ENCODE results near the gene CCR5AS.
"Not testable (repeated sequence)": the region's sequence is repeated elsewhere in the genome, so short reads cannot be mapped to it uniquely, and the experiment has no call there.

Gene CCR5AS

DNA sequence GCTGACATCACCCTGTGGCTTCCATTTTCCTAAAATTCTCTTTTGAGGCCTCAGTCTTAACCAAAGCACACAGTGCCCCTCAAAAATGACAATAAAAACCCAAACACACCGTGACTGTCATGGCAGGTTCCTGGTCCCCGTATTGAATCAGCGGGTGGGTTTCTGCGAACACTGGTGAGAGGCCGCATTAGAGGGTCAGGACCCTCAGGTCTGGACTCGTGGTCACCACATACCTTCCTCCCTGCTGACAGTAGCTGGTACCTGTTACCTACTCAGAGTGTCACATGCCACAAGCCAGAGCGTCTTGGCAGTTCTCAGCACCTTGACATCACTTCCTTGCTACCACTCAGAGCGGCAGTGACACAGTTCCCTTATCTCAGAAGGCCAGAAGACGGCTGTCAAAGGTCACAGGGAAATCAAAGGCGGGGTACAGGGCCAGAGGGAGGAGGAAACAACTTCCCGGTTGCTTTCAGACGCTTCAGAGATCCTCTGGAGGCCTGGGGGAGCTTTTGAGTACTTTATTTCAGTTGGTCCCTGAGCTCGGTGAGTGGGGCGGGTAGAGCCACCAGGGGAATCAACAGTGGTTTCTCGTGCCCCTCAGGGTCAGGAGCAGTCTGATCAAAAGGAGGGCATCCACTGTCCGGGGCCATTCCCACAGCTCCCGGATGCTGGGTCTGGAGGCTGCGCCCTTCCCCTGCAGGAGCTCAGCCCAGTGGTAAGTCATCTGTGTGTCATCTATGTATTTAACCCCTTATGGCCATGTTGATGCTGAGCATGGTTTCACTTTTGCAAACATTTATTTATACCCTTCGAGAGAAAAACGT lies at the start of gene CCR5AS, which contains the start of gene CCRL2:
TSS of gene CCR5AS (minus strand) at position 279 of the 824 bp plus-strand sequence.
TSS of gene CCRL2 (plus strand) at position 472 of the 824 bp plus-strand sequence. CDS start 821 bp downstream, outside the sequence.
- no peak for DNase-seq (ENCODE audit: low read depth, low spot score)
- H3K27ac ChIP-seq = no peak within 1 kb of the TSS

- no peak overlapping the region for H3K27ac ChIP-seq
- no peak for DNase-seq (ENCODE audit: low read depth, low spot score)
Measured at GRCh38 chr3:46456118-46456517, 49.3 kb upstream of the CCR5AS start.

- H3K27ac ChIP-seq = no peak overlapping the region
- DNase-seq (ENCODE audit: low read depth, low spot score) = no peak
Measured at GRCh38 chr3:46455231-46456115, 48.6 kb upstream of the CCR5AS start.

- no peak overlapping the region for H3K27ac ChIP-seq
- DNase-seq (ENCODE audit: low read depth, low spot score) = no peak
Measured at GRCh38 chr3:46454606-46455005, 47.7 kb upstream of the CCR5AS start.

- no peak overlapping the region for H3K27ac ChIP-seq
- DNase-seq (ENCODE audit: low read depth, low spot score) = no peak
Measured at GRCh38 chr3:46454209-46454595, 47.3 kb upstream of the CCR5AS start.

- DNase-seq (ENCODE audit: low read depth, low spot score) = no peak
- H3K27ac ChIP-seq = no peak overlapping the region
Measured at GRCh38 chr3:46453526-46454208, 46.8 kb upstream of the CCR5AS start.

- DNase-seq (ENCODE audit: low read depth, low spot score) = no peak
- H3K27ac ChIP-seq = no peak overlapping the region
Measured at GRCh38 chr3:46449755-46450552, 43.1 kb upstream of the CCR5AS start.

DNA sequence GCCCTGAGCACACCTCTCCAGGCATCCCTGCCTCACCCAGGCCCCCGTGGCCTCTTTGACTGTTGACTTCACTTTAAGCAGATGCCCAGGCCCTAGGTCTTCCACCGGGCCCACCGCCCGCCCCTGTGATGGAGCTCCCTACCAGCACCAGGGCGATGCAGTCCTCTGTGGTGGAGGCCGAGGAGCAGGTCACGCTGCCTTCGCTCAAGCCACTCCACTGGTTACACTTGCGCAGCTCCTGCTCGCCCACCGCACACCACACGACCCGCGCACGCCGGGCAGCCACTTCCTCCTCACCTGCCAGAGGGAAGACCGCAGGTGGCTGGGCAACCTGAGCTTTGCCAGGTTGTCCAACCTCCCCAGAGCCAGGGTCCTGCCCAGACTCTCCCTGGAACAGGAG lies 41.9 kb upstream of the CCR5AS start:
- H3K27ac ChIP-seq = no peak overlapping the region
- no peak for DNase-seq (ENCODE audit: low read depth, low spot score)

DNA sequence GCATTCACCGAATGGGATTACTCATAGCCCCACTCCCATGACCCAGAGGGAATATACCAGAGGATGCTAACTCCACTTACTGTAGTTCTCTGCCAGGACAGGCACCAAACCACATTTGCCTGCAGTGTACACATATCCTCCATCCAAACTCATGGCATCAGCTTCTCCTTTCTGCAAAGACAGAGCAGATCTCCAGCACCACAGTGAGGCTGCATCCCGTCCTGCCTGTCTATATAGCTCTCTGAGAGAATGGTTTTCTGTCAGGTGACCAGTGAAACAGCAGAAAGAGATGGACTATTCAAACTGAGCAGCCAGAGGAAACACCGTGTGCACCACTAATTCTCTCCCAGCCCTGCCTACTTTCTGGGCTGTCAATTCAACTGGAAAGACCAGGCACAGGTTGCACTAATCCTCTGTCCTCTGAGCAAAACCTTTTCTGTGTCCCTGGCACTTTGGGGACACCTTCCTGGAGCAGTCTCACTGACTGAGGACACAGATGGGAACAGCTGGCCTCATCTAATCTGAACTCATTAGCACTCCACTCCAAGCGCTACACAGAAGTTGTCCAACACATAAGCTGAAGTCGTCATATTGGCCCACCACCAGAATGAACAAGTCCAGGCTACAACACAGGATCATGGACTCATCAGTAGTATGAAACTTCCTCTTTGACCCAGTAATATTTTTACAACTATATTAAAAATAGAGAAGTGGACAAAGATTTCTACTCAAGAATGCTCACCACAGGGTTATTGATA lies 40.5 kb upstream of the CCR5AS start:
- no peak overlapping the region for H3K27ac ChIP-seq
- DNase-seq (ENCODE audit: low read depth, low spot score) = no peak

GRCh38 chr3:46442576-46443530 lies 36.0 kb upstream of the CCR5AS start:
- no peak for DNase-seq (ENCODE audit: low read depth, low spot score)
- no peak overlapping the region for H3K27ac ChIP-seq

GRCh38 chr3:46440531-46441294 lies 33.8 kb upstream of the CCR5AS start:
- no peak overlapping the region for H3K27ac ChIP-seq
- DNase-seq (ENCODE audit: low read depth, low spot score) = no peak

DNA sequence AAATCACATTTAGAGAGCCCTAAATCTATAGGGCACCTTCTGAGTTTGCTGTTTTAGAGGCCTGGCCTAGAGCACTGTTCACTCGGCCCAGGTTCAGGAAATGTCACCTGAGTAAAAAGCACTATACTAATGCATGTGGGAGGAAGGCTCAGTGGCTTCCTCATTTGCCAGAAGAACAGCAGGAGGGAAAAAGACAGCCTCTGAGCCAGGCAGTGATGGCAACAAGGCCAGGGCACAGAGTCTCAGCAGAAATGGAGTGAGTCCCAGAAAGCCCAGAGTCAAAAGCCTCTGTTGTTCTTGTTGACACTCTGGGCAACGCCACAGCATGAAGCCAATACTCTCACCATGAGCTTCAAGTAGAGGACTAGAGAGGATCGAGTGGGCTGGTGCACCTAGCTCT lies 32.0 kb upstream of the CCR5AS start:
- no peak overlapping the region for H3K27ac ChIP-seq
- no peak for DNase-seq (ENCODE audit: low read depth, low spot score)

DNA sequence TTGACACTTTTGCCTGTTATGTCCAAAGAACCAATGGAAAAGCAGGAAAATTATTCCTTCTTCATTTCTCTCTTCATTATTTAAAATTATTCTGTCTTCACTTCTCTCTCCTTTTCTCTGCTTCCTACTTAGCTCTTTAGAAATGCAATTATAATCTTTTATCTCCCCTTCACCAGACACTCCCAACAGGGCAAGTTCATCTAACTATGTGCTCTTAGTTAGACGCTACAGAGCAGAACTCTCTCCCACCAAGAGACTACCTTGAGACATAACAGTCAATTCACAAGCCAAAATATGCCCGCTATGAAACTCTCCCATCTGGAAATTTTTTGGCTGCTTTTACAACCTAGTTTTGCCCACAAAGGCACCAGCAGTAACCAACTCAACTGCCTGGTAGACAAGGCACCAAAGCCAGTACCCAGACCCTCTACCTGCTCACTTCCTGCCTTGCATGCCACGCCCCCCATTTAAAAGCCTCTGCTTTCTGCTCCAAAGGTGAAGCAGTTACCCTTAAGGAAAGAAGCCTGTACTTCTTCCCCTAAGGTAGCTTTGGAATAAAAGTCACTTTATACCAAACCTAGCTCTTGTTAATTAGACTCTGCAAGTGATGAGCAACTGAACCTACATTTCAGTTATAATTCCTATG lies 28.3 kb upstream of the CCR5AS start:
- DNase-seq (ENCODE audit: low read depth, low spot score) = no peak
- H3K27ac ChIP-seq = no peak overlapping the region

- no peak for DNase-seq (ENCODE audit: low read depth, low spot score)
- no peak overlapping the region for H3K27ac ChIP-seq
Measured at GRCh38 chr3:46433841-46434240, 27.0 kb upstream of the CCR5AS start.

GRCh38 chr3:46433118-46433517 lies 26.3 kb upstream of the CCR5AS start:
- DNase-seq (ENCODE audit: low read depth, low spot score) = not testable (repeated sequence)

DNA sequence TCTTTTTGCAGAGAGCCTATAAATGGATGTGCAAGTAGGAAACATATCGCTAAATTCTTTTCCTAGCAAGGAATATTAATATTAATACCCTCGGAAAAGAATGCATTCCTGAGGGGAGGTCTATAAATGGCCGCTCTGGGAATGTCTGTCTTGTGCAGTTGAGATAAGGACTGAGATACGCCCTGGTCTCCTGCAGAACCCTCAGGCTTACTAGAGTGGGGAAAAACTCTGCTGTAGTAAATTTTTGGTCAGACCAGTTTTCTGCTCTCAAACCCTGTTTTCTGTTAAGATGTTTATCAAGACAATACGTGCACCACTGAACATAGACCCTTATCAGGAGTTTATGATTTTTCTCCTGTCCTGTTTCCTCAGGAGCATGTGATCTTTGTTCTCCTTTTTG lies 25.0 kb upstream of the CCR5AS start:
- not testable (repeated sequence) for H3K27ac ChIP-seq; DNase-seq (ENCODE audit: low read depth, low spot score)

More at GRCh38 chr3:46433118-46433517, 26.3 kb upstream of the CCR5AS start:
- not testable (repeated sequence) for H3K27ac ChIP-seq

GRCh38 chr3:46430879-46431278 lies 24.0 kb upstream of the CCR5AS start:
- H3K27ac ChIP-seq; DNase-seq (ENCODE audit: low read depth, low spot score): not testable (repeated sequence)

Measured in epithelial cell of prostate (primary cell).